NB4 (cell line): ENCODE measurements around the gene RS1.

Source experiments
- POLR2A ChIP-seq: IDR thresholded peaks from 2 replicates; pipeline ENCODE4 v1.6.1; 2011; ENCODE audit warnings: mild to moderate bottlenecking; ENCODE audit not compliant: insufficient read length; ENCODE audit errors: extremely low read depth
- TF ChIP-seq, protein P1 (sequence below): IDR thresholded peaks from one replicate; pipeline ENCODE4 v1.5.1; 2012; ENCODE audit warnings: low read depth, low read length

DNA sequence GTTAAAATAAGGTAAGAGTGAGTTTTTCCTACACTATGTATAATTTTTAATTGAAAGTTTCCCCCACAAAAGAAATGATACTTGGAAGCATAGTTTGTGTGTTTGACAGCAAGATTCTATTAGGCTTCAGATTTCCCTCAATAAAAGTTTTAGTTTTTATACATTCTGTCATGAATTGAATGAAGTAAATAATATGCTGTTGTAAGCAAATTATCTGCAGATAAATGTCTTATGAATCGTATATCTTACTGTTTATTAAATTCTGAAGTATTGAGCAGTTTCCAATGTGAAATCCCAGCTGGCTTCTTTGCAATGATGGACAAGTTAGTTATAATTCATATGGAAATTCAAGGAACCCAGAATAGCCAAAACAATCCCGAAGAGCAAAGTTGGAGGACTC, 33.5 kb downstream of the RS1 start:
- TF ChIP-seq, protein P1, sequence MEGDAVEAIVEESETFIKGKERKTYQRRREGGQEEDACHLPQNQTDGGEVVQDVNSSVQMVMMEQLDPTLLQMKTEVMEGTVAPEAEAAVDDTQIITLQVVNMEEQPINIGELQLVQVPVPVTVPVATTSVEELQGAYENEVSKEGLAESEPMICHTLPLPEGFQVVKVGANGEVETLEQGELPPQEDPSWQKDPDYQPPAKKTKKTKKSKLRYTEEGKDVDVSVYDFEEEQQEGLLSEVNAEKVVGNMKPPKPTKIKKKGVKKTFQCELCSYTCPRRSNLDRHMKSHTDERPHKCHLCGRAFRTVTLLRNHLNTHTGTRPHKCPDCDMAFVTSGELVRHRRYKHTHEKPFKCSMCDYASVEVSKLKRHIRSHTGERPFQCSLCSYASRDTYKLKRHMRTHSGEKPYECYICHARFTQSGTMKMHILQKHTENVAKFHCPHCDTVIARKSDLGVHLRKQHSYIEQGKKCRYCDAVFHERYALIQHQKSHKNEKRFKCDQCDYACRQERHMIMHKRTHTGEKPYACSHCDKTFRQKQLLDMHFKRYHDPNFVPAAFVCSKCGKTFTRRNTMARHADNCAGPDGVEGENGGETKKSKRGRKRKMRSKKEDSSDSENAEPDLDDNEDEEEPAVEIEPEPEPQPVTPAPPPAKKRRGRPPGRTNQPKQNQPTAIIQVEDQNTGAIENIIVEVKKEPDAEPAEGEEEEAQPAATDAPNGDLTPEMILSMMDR, result no peak
- TF ChIP-seq POLR2A, result no peak
